Smooth muscle cell of the umbilical artery (primary cell): Measurements from ENCODE around the gene CDY2A. TPM values are rescaled to one million over a fixed set of nuclear protein-coding genes. Genes with fewer than 3 reads are reported as not detected.

Experiments used
- total RNA-seq: library from RNA; depleted of rRNA; stranded (reverse); fragments of >200 nt; gene quantifications from 2 replicates; pipeline ENCODE4 v1.2.3, GENCODE V29; 2014

CDY2A gene
- total RNA-seq = not detected in 2 replicates

GRCh38 chrY:18025487-18025886, at the start of gene CDY2A:
Gene CDY2A, plus strand, starts transcription at chrY:18025787. Its CDS starts 328 bp downstream, at chrY:18026115.

Other genes starting within 250 kb of the CDY2A start
- not detected in 2 replicates for gene CDY2B, start 145.6 kb upstream of the CDY2A start, total RNA-seq